Activated naive CD8-positive, alpha-beta T cell treated with anti-CD3 and anti-CD28 coated beads for 36 hours (primary cell): ENCODE measurements around the gene CYP46A1. TPM values are rescaled to one million over a fixed set of nuclear protein-coding genes. Genes with fewer than 3 reads are reported as not detected.

Experiments
- DNase-seq: peaks from one replicate; pipeline ENCODE4 v3.0.0; 2021
- H3K27ac Mint-ChIP-seq: one replicate; pipeline ENCODE4 v1.8.0; 2022; ENCODE audit warnings: mild to moderate bottlenecking, moderate library complexity, mixed read lengths
- H3K27me3 Mint-ChIP-seq: one replicate; pipeline ENCODE4 v1.8.0; 2022; ENCODE audit warnings: mild to moderate bottlenecking, mixed read lengths
- H3K36me3 Mint-ChIP-seq: one replicate; pipeline ENCODE4 v1.8.0; 2021; ENCODE audit warnings: mild to moderate bottlenecking, mixed read lengths
- H3K4me1 Mint-ChIP-seq: one replicate; pipeline ENCODE4 v1.8.0; 2021; ENCODE audit warnings: mixed read lengths
- H3K4me3 Mint-ChIP-seq: one replicate; pipeline ENCODE4 v1.8.0; 2022; ENCODE audit warnings: mild to moderate bottlenecking, moderate library complexity, mixed read lengths
- H3K9me3 Mint-ChIP-seq: one replicate; pipeline ENCODE4 v1.8.0; 2022; ENCODE audit warnings: mixed read lengths
- total RNA-seq, 2 experiments: library from RNA; stranded (reverse); gene quantifications; one replicate each; pipeline ENCODE4 v1.2.3, GENCODE V29; 2021

The CYP46A1 gene
- total RNA-seq, 2 experiments from 2014 or later = 0.16 to 0.18 TPM

- H3K27ac Mint-ChIP-seq = no peak overlapping the region
- peaks cover 46% of the 10 kb centered on the region for H3K27me3 Mint-ChIP-seq
- H3K4me3 Mint-ChIP-seq = no peak overlapping the region
- no peaks in the 10 kb centered on the region for H3K36me3 Mint-ChIP-seq
- H3K4me1 Mint-ChIP-seq = no peaks in the 10 kb centered on the region
- no peak for DNase-seq
- no peaks in the 10 kb centered on the region for H3K9me3 Mint-ChIP-seq
Observed at GRCh38 chr14:99730876-99731546, 46.9 kb downstream of the CYP46A1 start.

GRCh38 chr14:99731547-99732435 lies 47.7 kb downstream of the CYP46A1 start:
- no peaks in the 10 kb centered on the region for H3K9me3 Mint-ChIP-seq
- H3K27me3 Mint-ChIP-seq = peaks cover 47% of the 10 kb centered on the region
- no peak overlapping the region for H3K4me3 Mint-ChIP-seq
- no peak overlapping the region for H3K27ac Mint-ChIP-seq
- H3K4me1 Mint-ChIP-seq = no peaks in the 10 kb centered on the region
- no peaks in the 10 kb centered on the region for H3K36me3 Mint-ChIP-seq
- no peak for DNase-seq

- Mint-ChIP-seq H3K4me3 (no peak overlapping the region), H3K4me1 (no peaks in the 10 kb centered on the region), H3K27ac (no peak overlapping the region), H3K36me3 (no peaks in the 10 kb centered on the region), H3K27me3 (peaks cover 51% of the 10 kb centered on the region), H3K9me3 (no peaks in the 10 kb centered on the region)
- DNase-seq = no peak
Observed at GRCh38 chr14:99732436-99733210, 48.5 kb downstream of the CYP46A1 start.

GRCh38 chr14:99733211-99733539 lies 49.1 kb downstream of the CYP46A1 start:
- Mint-ChIP-seq H3K36me3 (no peaks in the 10 kb centered on the region), H3K4me1 (no peaks in the 10 kb centered on the region), H3K9me3 (no peaks in the 10 kb centered on the region), H3K27me3 (peaks cover 55% of the 10 kb centered on the region), H3K27ac (no peak overlapping the region), H3K4me3 (no peak overlapping the region)
- DNase-seq = no peak

GRCh38 chr14:99733540-99734405 lies 49.7 kb downstream of the CYP46A1 start:
- no peak overlapping the region for H3K27ac Mint-ChIP-seq
- H3K27me3 Mint-ChIP-seq = peaks cover 54% of the 10 kb centered on the region
- H3K4me3 Mint-ChIP-seq = no peak overlapping the region
- H3K4me1 Mint-ChIP-seq = no peaks in the 10 kb centered on the region
- DNase-seq = no peak
- no peaks in the 10 kb centered on the region for H3K36me3 Mint-ChIP-seq
- no peaks in the 10 kb centered on the region for H3K9me3 Mint-ChIP-seq

- no peak overlapping the region for H3K27ac Mint-ChIP-seq
- no peak for DNase-seq
- no peaks in the 10 kb centered on the region for H3K4me1 Mint-ChIP-seq
- no peak overlapping the region for H3K4me3 Mint-ChIP-seq
- H3K27me3 Mint-ChIP-seq = peaks cover 52% of the 10 kb centered on the region
- H3K9me3 Mint-ChIP-seq = no peaks in the 10 kb centered on the region
- no peaks in the 10 kb centered on the region for H3K36me3 Mint-ChIP-seq
Observed at GRCh38 chr14:99734406-99735051, 50.4 kb downstream of the CYP46A1 start.

GRCh38 chr14:99735189-99736135 lies 51.4 kb downstream of the CYP46A1 start:
- no peak overlapping the region for H3K27ac Mint-ChIP-seq
- no peak for DNase-seq
- H3K9me3 Mint-ChIP-seq = no peaks in the 10 kb centered on the region
- peaks cover 52% of the 10 kb centered on the region for H3K27me3 Mint-ChIP-seq
- no peaks in the 10 kb centered on the region for H3K36me3 Mint-ChIP-seq
- H3K4me1 Mint-ChIP-seq = no peaks in the 10 kb centered on the region
- H3K4me3 Mint-ChIP-seq = no peak overlapping the region

GRCh38 chr14:99736603-99737371 lies 52.7 kb downstream of the CYP46A1 start:
- Mint-ChIP-seq H3K36me3 (no peaks in the 10 kb centered on the region), H3K4me1 (no peaks in the 10 kb centered on the region), H3K4me3 (no peak overlapping the region), H3K9me3 (no peaks in the 10 kb centered on the region), H3K27me3 (peaks cover 47% of the 10 kb centered on the region), H3K27ac (no peak overlapping the region)
- no peak for DNase-seq

- Mint-ChIP-seq H3K36me3 (no peaks in the 10 kb centered on the region), H3K9me3 (no peaks in the 10 kb centered on the region), H3K4me3 (no peak overlapping the region), H3K4me1 (no peaks in the 10 kb centered on the region), H3K27ac (no peak overlapping the region), H3K27me3 (peaks cover 48% of the 10 kb centered on the region)
- no peak for DNase-seq
Observed at GRCh38 chr14:99737451-99737951, 53.4 kb downstream of the CYP46A1 start.

- H3K4me1 Mint-ChIP-seq = no peaks in the 10 kb centered on the region
- peaks cover 50% of the 10 kb centered on the region for H3K27me3 Mint-ChIP-seq
- no peaks in the 10 kb centered on the region for H3K36me3 Mint-ChIP-seq
- no peaks in the 10 kb centered on the region for H3K9me3 Mint-ChIP-seq
- no peak overlapping the region for H3K4me3 Mint-ChIP-seq
- no peak overlapping the region for H3K27ac Mint-ChIP-seq
- DNase-seq = no peak
Observed at GRCh38 chr14:99737956-99738667, 54.0 kb downstream of the CYP46A1 start.

GRCh38 chr14:99740411-99740810 lies 56.3 kb downstream of the CYP46A1 start:
- Mint-ChIP-seq H3K4me1 (no peaks in the 10 kb centered on the region), H3K27ac (no peak overlapping the region), H3K4me3 (no peak overlapping the region), H3K9me3 (no peaks in the 10 kb centered on the region), H3K27me3 (peaks cover 41% of the 10 kb centered on the region), H3K36me3 (no peaks in the 10 kb centered on the region)
- DNase-seq = no peak
